ENCODE results near the gene GLOD5.

Gene GLOD5

GRCh38 chrX:48754238-48754637 is 7.3 kb upstream of the GLOD5 start:
- no peak for DNase-seq (ENCODE audit: low read depth)

GRCh38 chrX:48769230-48769629 is 7.7 kb downstream of the GLOD5 start:
- DNase-seq (ENCODE audit: low read depth): no peak

- DNase-seq (ENCODE audit: low read depth): no peak
Measured at GRCh38 chrX:48770296-48770695, 8.7 kb downstream of the GLOD5 start.

- DNase-seq (ENCODE audit: low read depth): no peak
Measured at GRCh38 chrX:48772602-48773001, 11.1 kb downstream of the GLOD5 start.

GRCh38 chrX:48776818-48777439 is 15.4 kb downstream of the GLOD5 start:
- no peak for DNase-seq (ENCODE audit: low read depth)

- DNase-seq (ENCODE audit: low read depth): no peak
Measured at GRCh38 chrX:48779399-48779798, 17.9 kb downstream of the GLOD5 start.

GRCh38 chrX:48781705-48782104 is 20.2 kb downstream of the GLOD5 start:
- DNase-seq (ENCODE audit: low read depth): no peak

GRCh38 chrX:48782216-48782615 is 20.7 kb downstream of the GLOD5 start:
- DNase-seq (ENCODE audit: low read depth): no peak

GRCh38 chrX:48782795-48783194 is 21.2 kb downstream of the GLOD5 start:
- DNase-seq (ENCODE audit: low read depth): no peak

GRCh38 chrX:48784726-48785125 is 23.2 kb downstream of the GLOD5 start:
- DNase-seq (ENCODE audit: low read depth): no peak

- no peak for DNase-seq (ENCODE audit: low read depth)
Measured at GRCh38 chrX:48785186-48785539, 23.6 kb downstream of the GLOD5 start.

- DNase-seq (ENCODE audit: low read depth): no peak
Measured at GRCh38 chrX:48785540-48786214, 24.1 kb downstream of the GLOD5 start.

GRCh38 chrX:48786341-48786800 is 24.8 kb downstream of the GLOD5 start, which contains the start of gene GATA1:
GATA1 (plus strand) TSS chrX:48786590; CDS start chrX:48791110, 4,520 bp downstream.
- no peak for DNase-seq (ENCODE audit: low read depth)

- no peak for DNase-seq (ENCODE audit: low read depth)
Measured at GRCh38 chrX:48786825-48787504, 25.4 kb downstream of the GLOD5 start.

GRCh38 chrX:48787505-48788443 is 26.2 kb downstream of the GLOD5 start:
- no peak for DNase-seq (ENCODE audit: low read depth)

GRCh38 chrX:48789366-48790220 is 28.0 kb downstream of the GLOD5 start:
- DNase-seq (ENCODE audit: low read depth): no peak

- no peak for DNase-seq (ENCODE audit: low read depth)
Measured at GRCh38 chrX:48790477-48790876, 28.9 kb downstream of the GLOD5 start.

GRCh38 chrX:48791063-48791820 is 29.7 kb downstream of the GLOD5 start:
- DNase-seq (ENCODE audit: low read depth): no peak

- DNase-seq (ENCODE audit: low read depth): no peak
Measured at GRCh38 chrX:48792219-48792618, 30.7 kb downstream of the GLOD5 start.

GRCh38 chrX:48793935-48794334 is 32.4 kb downstream of the GLOD5 start:
- DNase-seq (ENCODE audit: low read depth): no peak

Measured in T follicular helper cell (primary cell).